HEK293 (cell line): Measurements from ENCODE around the gene CASKIN1.
A peak's percentile ranks its signal among the peaks of the same experiment; 100 is the strongest.

ENCODE experiments used
- BCL11A ChIP-seq: fragments of 450-650 bp; formaldehyde crosslinking; IDR thresholded peaks from 2 replicates; pipeline ENCODE4 v1.5.1; 2016; ENCODE audit warnings: low read depth, missing biosample characterization, missing genetic modification characterization
- GLI2 ChIP-seq: fragments of 450-650 bp; formaldehyde crosslinking; IDR thresholded peaks from 2 replicates; pipeline ENCODE4; 2017; ENCODE audit warnings: missing biosample characterization, missing genetic modification characterization, low read depth, borderline replicate concordance
- GLI4 ChIP-seq: fragments of 450-650 bp; formaldehyde crosslinking; IDR thresholded peaks from 2 replicates; pipeline ENCODE4 v1.5.1; 2016; ENCODE audit warnings: missing biosample characterization, missing genetic modification characterization
- KLF1 ChIP-seq: fragments of 450-650 bp; formaldehyde crosslinking; IDR thresholded peaks from 2 replicates; pipeline ENCODE4 v1.5.1; 2016; ENCODE audit warnings: missing biosample characterization, missing genetic modification characterization
- SP2 ChIP-seq: fragments of 450-650 bp; formaldehyde crosslinking; IDR thresholded peaks from 2 replicates; pipeline ENCODE4 v1.5.1; 2016; ENCODE audit warnings: missing biosample characterization, missing genetic modification characterization
- ZBTB48 ChIP-seq: fragments of 450-650 bp; formaldehyde crosslinking; IDR thresholded peaks from 2 replicates; pipeline ENCODE4 v1.5.1; 2016; ENCODE audit warnings: missing biosample characterization, missing genetic modification characterization
- ZFP3 ChIP-seq: fragments of 450-650 bp; formaldehyde crosslinking; IDR thresholded peaks from 2 replicates; pipeline ENCODE4 v1.5.1; 2016; ENCODE audit warnings: low read depth, missing biosample characterization, missing genetic modification characterization
- ZFP41 ChIP-seq: fragments of 450-650 bp; formaldehyde crosslinking; IDR thresholded peaks from 2 replicates; pipeline ENCODE4 v1.5.1; 2016; ENCODE audit warnings: missing biosample characterization, missing genetic modification characterization, borderline replicate concordance
- ZNF121 ChIP-seq: fragments of 450-650 bp; formaldehyde crosslinking; IDR thresholded peaks from 2 replicates; pipeline ENCODE4 v1.5.1; 2016; ENCODE audit warnings: missing biosample characterization, missing genetic modification characterization
- ZNF175 ChIP-seq: fragments of 450-650 bp; formaldehyde crosslinking; IDR thresholded peaks from 2 replicates; pipeline ENCODE4 v1.5.1; 2016; ENCODE audit warnings: missing biosample characterization, missing genetic modification characterization
- ZNF416 ChIP-seq: fragments of 450-650 bp; formaldehyde crosslinking; IDR thresholded peaks from 2 replicates; pipeline ENCODE4 v1.5.1; 2016; ENCODE audit warnings: missing biosample characterization, missing genetic modification characterization
- ZNF433 ChIP-seq: fragments of 450-650 bp; formaldehyde crosslinking; IDR thresholded peaks from 2 replicates; pipeline ENCODE4 v1.5.1; 2016; ENCODE audit warnings: missing biosample characterization, missing genetic modification characterization, low read depth
- ZNF473 ChIP-seq: fragments of 450-650 bp; formaldehyde crosslinking; IDR thresholded peaks from 2 replicates; pipeline ENCODE4 v1.5.1; 2017; ENCODE audit warnings: missing biosample characterization, missing genetic modification characterization
- ZNF510 ChIP-seq: fragments of 450-650 bp; formaldehyde crosslinking; IDR thresholded peaks from 2 replicates; pipeline ENCODE4 v1.5.1; 2018; ENCODE audit warnings: mild to moderate bottlenecking, missing genetic modification characterization, missing biosample characterization; ENCODE audit not compliant: insufficient replicate concordance
- ZNF530 ChIP-seq: fragments of 450-650 bp; formaldehyde crosslinking; IDR thresholded peaks from 2 replicates; pipeline ENCODE4 v1.5.1; 2016; ENCODE audit warnings: low read depth, missing biosample characterization, missing genetic modification characterization
- ZNF555 ChIP-seq: fragments of 450-650 bp; formaldehyde crosslinking; conservative IDR thresholded peaks from 2 replicates; pipeline ENCODE4 v1.5.1; 2017; ENCODE audit warnings: missing biosample characterization, mild to moderate bottlenecking, missing genetic modification characterization, inconsistent platforms
- ZNF561 ChIP-seq: fragments of 450-650 bp; IDR thresholded peaks from 2 replicates; pipeline ENCODE4 v1.5.1; 2018; ENCODE audit warnings: missing biosample characterization, missing genetic modification characterization, borderline replicate concordance
- ZNF660 ChIP-seq: fragments of 450-650 bp; IDR thresholded peaks from 2 replicates; pipeline ENCODE4 v1.5.1; 2018; ENCODE audit warnings: missing biosample characterization, mild to moderate bottlenecking, missing genetic modification characterization
- ZNF843 ChIP-seq: fragments of 450-650 bp; formaldehyde crosslinking; IDR thresholded peaks from 2 replicates; pipeline ENCODE4 v1.5.1; 2016; ENCODE audit warnings: missing biosample characterization, missing genetic modification characterization
- ZXDB ChIP-seq: fragments of 450-650 bp; formaldehyde crosslinking; IDR thresholded peaks from 2 replicates; pipeline ENCODE4 v1.5.1; 2016; ENCODE audit warnings: missing biosample characterization, missing genetic modification characterization
- TF ChIP-seq, protein P1 (sequence below): fragments of 450-650 bp; formaldehyde crosslinking; IDR thresholded peaks from 2 replicates; pipeline ENCODE4 v1.5.1; 2016; ENCODE audit warnings: missing biosample characterization, missing genetic modification characterization
- TF ChIP-seq, protein P2 (sequence below): fragments of 450-650 bp; formaldehyde crosslinking; IDR thresholded peaks from 2 replicates; pipeline ENCODE4 v1.5.1; 2016; ENCODE audit warnings: missing biosample characterization, missing genetic modification characterization
- TF ChIP-seq, protein P3 (sequence below): fragments of 450-650 bp; formaldehyde crosslinking; IDR thresholded peaks from 2 replicates; pipeline ENCODE4 v1.5.1; 2016; ENCODE audit warnings: missing biosample characterization, missing genetic modification characterization
- TF ChIP-seq, protein P4 (sequence below): fragments of 450-650 bp; formaldehyde crosslinking; IDR thresholded peaks from 2 replicates; pipeline ENCODE4 v1.5.1; 2016; ENCODE audit warnings: missing biosample characterization, missing genetic modification characterization
- TF ChIP-seq, protein P5 (sequence below): fragments of 450-650 bp; formaldehyde crosslinking; IDR thresholded peaks from 2 replicates; pipeline ENCODE4 v1.5.1; 2016; ENCODE audit warnings: missing biosample characterization, missing genetic modification characterization
- TF ChIP-seq, protein P6 (sequence below): fragments of 450-650 bp; IDR thresholded peaks from 2 replicates; pipeline ENCODE4 v1.5.1; 2018; ENCODE audit warnings: missing biosample characterization, mild to moderate bottlenecking, missing genetic modification characterization
- TF ChIP-seq, protein P7 (sequence below): fragments of 450-650 bp; formaldehyde crosslinking; IDR thresholded peaks from 2 replicates; pipeline ENCODE4 v1.5.1; 2017; ENCODE audit warnings: missing biosample characterization, missing genetic modification characterization
- TF ChIP-seq, protein P8 (sequence below): fragments of 450-650 bp; formaldehyde crosslinking; IDR thresholded peaks from 2 replicates; pipeline ENCODE4 v1.5.1; 2016; ENCODE audit warnings: missing biosample characterization, missing genetic modification characterization

Gene CASKIN1

DNA sequence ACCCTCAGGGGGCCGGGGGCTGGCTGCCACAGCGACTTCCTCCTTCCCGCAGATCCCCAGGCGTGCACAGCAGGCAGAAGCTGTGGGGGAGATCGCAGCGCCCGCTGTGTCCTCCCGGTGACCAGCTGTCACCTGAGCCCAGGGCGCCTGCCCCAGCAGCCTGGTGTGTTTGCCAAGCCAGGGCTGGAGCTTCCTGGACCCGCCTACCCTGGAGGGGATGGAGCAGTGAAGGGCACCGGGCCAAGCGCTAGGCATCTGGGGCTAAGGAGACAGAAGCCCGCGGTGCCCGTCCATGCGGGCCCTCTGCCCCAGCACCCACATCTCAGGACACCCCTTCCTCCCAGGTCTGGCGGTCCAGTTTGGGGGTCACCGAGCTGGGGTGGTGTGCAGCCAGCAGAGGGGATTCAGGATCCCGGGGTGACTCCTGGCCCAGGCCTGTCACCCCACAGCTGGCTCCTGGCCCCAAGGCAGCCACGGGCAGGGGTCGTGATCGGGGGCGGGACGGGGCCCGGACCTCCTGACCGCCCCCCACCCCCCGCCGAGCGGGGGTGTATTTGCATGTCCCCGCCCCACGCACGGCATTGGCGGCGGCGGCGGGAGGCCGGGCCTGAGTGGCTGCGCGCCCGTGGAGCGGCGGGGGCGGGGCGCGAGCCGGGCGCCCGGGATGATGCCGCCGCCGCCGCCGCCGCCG is 48.3 kb downstream of the CASKIN1 start, which contains the start of gene RAB26 (continued):
- TF ChIP-seq GLI4 (tag by site-specific recombination) (no peak), ZNF121 (no peak), ZNF530 (tag by site-specific recombination) (no peak), ZNF510 (tag by site-specific recombination) (no peak), ZNF660 (tag by site-specific recombination) (no peak), ZNF473 (tag by site-specific recombination) (no peak), ZNF555 (tag by site-specific recombination) (no peak), GLI2 (tag by site-specific recombination) (no peak), ZXDB (tag by site-specific recombination) (0 out of 2 replicates have a peak, but pooled peaks have one; percentile 27), ZNF843 (tag by site-specific recombination) (peak; percentile 34; the same call in 1 of the 2 replicates), ZFP3 (tag by site-specific recombination) (no peak), KLF1 (tag by site-specific recombination) (peak; percentile 70), BCL11A (tag by site-specific recombination) (no peak), SP2 (peak; percentile 47), ZNF416 (tag by site-specific recombination) (no peak), ZFP41 (no peak), ZNF433 (tag by site-specific recombination) (no peak), ZNF561 (tag by site-specific recombination) (no peak; the same call in 1 of the 2 replicates), ZBTB48 (tag by site-specific recombination) (no peak), ZNF175 (tag by site-specific recombination) (no peak)
- TF ChIP-seq, protein P1, sequence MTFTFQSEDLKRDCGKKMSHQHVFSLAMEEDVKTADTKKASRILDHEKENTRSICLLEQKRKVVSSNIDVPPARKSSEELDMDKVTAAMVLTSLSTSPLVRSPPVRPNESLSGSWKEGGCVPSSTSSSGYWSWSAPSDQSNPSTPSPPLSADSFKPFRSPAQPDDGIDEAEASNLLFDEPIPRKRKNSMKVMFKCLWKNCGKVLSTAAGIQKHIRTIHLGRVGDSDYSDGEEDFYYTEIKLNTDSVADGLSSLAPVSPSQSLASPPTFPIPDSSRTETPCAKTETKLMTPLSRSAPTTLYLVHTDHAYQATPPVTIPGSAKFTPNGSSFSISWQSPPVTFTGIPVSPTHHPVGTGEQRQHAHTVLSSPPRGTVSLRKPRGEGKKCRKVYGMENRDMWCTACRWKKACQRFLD (tag by site-specific recombination): no peak
- TF ChIP-seq, protein P2, sequence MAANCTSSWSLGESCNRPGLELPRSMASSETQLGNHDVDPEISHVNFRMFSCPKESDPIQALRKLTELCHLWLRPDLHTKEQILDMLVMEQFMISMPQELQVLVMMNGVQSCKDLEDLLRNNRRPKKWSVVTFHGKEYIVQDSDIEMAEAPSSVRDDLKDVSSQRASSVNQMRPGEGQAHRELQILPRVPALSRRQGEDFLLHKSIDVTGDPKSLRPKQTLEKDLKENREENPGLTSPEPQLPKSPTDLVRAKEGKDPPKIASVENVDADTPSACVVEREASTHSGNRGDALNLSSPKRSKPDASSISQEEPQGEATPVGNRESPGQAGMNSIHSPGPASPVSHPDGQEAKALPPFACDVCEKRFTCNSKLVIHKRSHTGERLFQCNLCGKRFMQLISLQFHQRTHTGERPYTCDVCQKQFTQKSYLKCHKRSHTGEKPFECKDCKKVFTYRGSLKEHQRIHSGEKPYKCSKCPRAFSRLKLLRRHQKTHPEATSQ: no peak
- TF ChIP-seq, protein P3, sequence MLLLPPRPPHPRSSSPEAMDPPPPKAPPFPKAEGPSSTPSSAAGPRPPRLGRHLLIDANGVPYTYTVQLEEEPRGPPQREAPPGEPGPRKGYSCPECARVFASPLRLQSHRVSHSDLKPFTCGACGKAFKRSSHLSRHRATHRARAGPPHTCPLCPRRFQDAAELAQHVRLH (tag by site-specific recombination): no peak
- TF ChIP-seq, protein P4, sequence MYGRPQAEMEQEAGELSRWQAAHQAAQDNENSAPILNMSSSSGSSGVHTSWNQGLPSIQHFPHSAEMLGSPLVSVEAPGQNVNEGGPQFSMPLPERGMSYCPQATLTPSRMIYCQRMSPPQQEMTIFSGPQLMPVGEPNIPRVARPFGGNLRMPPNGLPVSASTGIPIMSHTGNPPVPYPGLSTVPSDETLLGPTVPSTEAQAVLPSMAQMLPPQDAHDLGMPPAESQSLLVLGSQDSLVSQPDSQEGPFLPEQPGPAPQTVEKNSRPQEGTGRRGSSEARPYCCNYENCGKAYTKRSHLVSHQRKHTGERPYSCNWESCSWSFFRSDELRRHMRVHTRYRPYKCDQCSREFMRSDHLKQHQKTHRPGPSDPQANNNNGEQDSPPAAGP (tag by site-specific recombination): peak; percentile 55; the same call in 1 of the 2 replicates
- TF ChIP-seq, protein P5, sequence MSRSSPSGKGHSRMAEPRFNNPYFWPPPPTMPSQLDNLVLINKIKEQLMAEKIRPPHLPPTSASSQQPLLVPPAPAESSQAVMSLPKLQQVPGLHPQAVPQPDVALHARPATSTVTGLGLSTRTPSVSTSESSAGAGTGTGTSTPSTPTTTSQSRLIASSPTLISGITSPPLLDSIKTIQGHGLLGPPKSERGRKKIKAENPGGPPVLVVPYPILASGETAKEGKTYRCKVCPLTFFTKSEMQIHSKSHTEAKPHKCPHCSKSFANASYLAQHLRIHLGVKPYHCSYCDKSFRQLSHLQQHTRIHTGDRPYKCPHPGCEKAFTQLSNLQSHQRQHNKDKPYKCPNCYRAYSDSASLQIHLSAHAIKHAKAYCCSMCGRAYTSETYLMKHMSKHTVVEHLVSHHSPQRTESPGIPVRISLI (tag by site-specific recombination): no peak
- TF ChIP-seq, protein P6, sequence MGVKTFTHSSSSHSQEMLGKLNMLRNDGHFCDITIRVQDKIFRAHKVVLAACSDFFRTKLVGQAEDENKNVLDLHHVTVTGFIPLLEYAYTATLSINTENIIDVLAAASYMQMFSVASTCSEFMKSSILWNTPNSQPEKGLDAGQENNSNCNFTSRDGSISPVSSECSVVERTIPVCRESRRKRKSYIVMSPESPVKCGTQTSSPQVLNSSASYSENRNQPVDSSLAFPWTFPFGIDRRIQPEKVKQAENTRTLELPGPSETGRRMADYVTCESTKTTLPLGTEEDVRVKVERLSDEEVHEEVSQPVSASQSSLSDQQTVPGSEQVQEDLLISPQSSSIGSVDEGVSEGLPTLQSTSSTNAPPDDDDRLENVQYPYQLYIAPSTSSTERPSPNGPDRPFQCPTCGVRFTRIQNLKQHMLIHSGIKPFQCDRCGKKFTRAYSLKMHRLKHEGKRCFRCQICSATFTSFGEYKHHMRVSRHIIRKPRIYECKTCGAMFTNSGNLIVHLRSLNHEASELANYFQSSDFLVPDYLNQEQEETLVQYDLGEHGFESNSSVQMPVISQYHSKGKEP (tag by site-specific recombination): no peak
- TF ChIP-seq, protein P7, sequence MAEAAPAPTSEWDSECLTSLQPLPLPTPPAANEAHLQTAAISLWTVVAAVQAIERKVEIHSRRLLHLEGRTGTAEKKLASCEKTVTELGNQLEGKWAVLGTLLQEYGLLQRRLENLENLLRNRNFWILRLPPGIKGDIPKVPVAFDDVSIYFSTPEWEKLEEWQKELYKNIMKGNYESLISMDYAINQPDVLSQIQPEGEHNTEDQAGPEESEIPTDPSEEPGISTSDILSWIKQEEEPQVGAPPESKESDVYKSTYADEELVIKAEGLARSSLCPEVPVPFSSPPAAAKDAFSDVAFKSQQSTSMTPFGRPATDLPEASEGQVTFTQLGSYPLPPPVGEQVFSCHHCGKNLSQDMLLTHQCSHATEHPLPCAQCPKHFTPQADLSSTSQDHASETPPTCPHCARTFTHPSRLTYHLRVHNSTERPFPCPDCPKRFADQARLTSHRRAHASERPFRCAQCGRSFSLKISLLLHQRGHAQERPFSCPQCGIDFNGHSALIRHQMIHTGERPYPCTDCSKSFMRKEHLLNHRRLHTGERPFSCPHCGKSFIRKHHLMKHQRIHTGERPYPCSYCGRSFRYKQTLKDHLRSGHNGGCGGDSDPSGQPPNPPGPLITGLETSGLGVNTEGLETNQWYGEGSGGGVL (tag by site-specific recombination): no peak
- TF ChIP-seq, protein P8, sequence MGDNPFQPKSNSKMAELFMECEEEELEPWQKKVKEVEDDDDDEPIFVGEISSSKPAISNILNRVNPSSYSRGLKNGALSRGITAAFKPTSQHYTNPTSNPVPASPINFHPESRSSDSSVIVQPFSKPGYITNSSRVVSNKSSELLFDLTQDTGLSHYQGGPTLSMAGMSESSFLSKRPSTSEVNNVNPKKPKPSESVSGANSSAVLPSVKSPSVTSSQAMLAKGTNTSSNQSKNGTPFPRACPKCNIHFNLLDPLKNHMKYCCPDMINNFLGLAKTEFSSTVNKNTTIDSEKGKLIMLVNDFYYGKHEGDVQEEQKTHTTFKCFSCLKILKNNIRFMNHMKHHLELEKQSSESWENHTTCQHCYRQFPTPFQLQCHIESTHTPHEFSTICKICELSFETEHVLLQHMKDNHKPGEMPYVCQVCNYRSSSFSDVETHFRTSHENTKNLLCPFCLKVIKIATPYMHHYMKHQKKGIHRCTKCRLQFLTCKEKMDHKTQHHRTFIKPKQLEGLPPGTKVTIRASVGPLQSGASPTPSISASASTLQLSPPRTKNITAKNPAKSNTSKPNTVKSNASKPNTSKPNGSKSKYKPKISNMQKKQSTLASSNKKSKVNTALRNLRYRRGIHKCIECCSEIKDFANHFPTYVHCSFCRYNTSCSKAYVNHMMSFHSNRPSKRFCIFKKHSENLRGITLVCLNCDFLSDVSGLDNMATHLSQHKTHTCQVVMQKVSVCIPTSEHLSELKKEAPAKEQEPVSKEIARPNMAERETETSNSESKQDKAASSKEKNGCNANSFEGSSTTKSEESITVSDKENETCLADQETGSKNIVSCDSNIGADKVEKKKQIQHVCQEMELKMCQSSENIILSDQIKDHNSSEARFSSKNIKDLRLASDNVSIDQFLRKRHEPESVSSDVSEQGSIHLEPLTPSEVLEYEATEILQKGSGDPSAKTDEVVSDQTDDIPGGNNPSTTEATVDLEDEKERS (tag by site-specific recombination): no peak
